GM21717 (cell line): Measurements from ENCODE around the gene AGPAT1.
"Not testable (repeated sequence)": the region's sequence is repeated elsewhere in the genome, so short reads cannot be mapped to it uniquely, and the experiment has no call there.

ENCODE experiments used
- ATAC-seq: cut with Tn5 transposase; IDR thresholded peaks from one replicate; pipeline ENCODE4 v1.9.1; 2021; ENCODE audit warnings: mild to moderate bottlenecking, moderate library complexity; ENCODE audit not compliant: unreplicated experiment

The AGPAT1 gene

GRCh38 chr6:32175711-32176475, at the start of gene AGPAT1:
TSS of gene AGPAT1 (minus strand) at chr6:32176084. CDS start at chr6:32171496, 4,588 bp downstream.
- ATAC-seq = peak; percentile 32

- no peak for ATAC-seq
These were observed 48.8 kb upstream of the AGPAT1 start for GRCh38 chr6:32224696-32225095.

GRCh38 chr6:32223258-32224235, 47.7 kb upstream of the AGPAT1 start, which contains the start of gene NOTCH4:
TSS of gene NOTCH4 (minus strand) at chr6:32224067. CDS start at chr6:32223928, 139 bp downstream.
- ATAC-seq = no peak

GRCh38 chr6:32222333-32223230, 46.7 kb upstream of the AGPAT1 start:
- ATAC-seq = no peak

GRCh38 chr6:32220021-32220420, 44.1 kb upstream of the AGPAT1 start:
- ATAC-seq = no peak

- no peak for ATAC-seq
These were observed 42.3 kb upstream of the AGPAT1 start for GRCh38 chr6:32218167-32218566.

- ATAC-seq = no peak
These were observed 41.1 kb upstream of the AGPAT1 start for GRCh38 chr6:32216998-32217397.

- ATAC-seq = no peak
These were observed 40.4 kb upstream of the AGPAT1 start for GRCh38 chr6:32216285-32216684.

GRCh38 chr6:32215617-32216016, 39.7 kb upstream of the AGPAT1 start:
- ATAC-seq = no peak

GRCh38 chr6:32214126-32214525, 38.2 kb upstream of the AGPAT1 start:
- ATAC-seq = no peak

- ATAC-seq = no peak
These were observed 37.8 kb upstream of the AGPAT1 start for GRCh38 chr6:32213649-32214048.

- ATAC-seq = no peak
These were observed 36.3 kb upstream of the AGPAT1 start for GRCh38 chr6:32212076-32212760.

GRCh38 chr6:32211432-32211831, 35.5 kb upstream of the AGPAT1 start:
- ATAC-seq = not testable (repeated sequence)

- no peak for ATAC-seq
These were observed 34.3 kb upstream of the AGPAT1 start for GRCh38 chr6:32210191-32210601.

- ATAC-seq = no peak
These were observed 33.1 kb upstream of the AGPAT1 start for GRCh38 chr6:32208996-32209395.

GRCh38 chr6:32204268-32204715, 28.4 kb upstream of the AGPAT1 start:
- ATAC-seq = no peak

GRCh38 chr6:32203426-32204267, 27.8 kb upstream of the AGPAT1 start:
- no peak for ATAC-seq

- no peak for ATAC-seq
These were observed 26.3 kb upstream of the AGPAT1 start for GRCh38 chr6:32202186-32202585.
